Peyer's patch (tissue), 4 donors: ENCODE measurements around the gene ZBTB20. TPM values are rescaled to one million over a fixed set of nuclear protein-coding genes. Genes with fewer than 3 reads are reported as not detected.

Source experiments
- DNase-seq, 3 donors: peaks; one replicate each; pipeline ENCODE4 v3.0.0-alpha.2; 2017 to 2019
- H3K27ac ChIP-seq, 4 donors: fragments of 200-600 bp; sonication (generic); one replicate each; pipeline ENCODE4 v1.5.1; 2016 to 2019
- H3K27me3 ChIP-seq, 2 donors: fragments of 200-600 bp; sonication (generic); one replicate each; pipeline ENCODE4 v1.5.1; 2019
- H3K36me3 ChIP-seq, 3 donors: fragments of 200-600 bp; sonication (generic); one replicate each; pipeline ENCODE4 v1.5.1; 2016 to 2019
- H3K4me1 ChIP-seq, 4 donors: fragments of 200-600 bp; sonication (generic); one replicate each; pipeline ENCODE4 v1.5.1; 2016 to 2019
- H3K4me3 ChIP-seq, 4 donors: fragments of 200-600 bp; sonication (generic); 1 replicate in 3 of 4; 2 replicates in 1 of 4; pipeline ENCODE4 v1.5.1; 2016 to 2019; ENCODE audit warnings: mild to moderate bottlenecking in 1 of 4
- H3K9me3 ChIP-seq, 4 donors: fragments of 200-600 bp; sonication (generic); one replicate each; pipeline ENCODE4 v1.5.1; 2016 to 2019; ENCODE audit warnings: mild to moderate bottlenecking in 1 of 4
- CTCF ChIP-seq, 6 experiments: fragments of 450-650 bp in 4 of 6; fragments of 200-600 bp in 2 of 6; sonication (generic) in 1 of 6; IDR thresholded peaks; one replicate each; pipeline ENCODE4 v1.5.1; 2017 to 2019; ENCODE audit warnings: antibody characterized with exemption in 6 of 6, mild to moderate bottlenecking in 3 of 6, moderate library complexity in 1 of 6
- POLR2A ChIP-seq, 2 donors: fragments of 450-650 bp; IDR thresholded peaks; one replicate each; pipeline ENCODE4 v1.5.1; 2017; ENCODE audit warnings: antibody characterized with exemption in 2 of 2, mild to moderate bottlenecking in 2 of 2, moderate library complexity in 2 of 2
- total RNA-seq, 4 donors: library from RNA; depleted of rRNA; stranded (reverse); fragments of >200 nt; gene quantifications; one replicate each; pipeline ENCODE4 v1.1.0, GENCODE V29; 2016

The ZBTB20 gene
- total RNA-seq, 4 donors from 2014 or later = 19.6 to 135 (median 57.2) TPM

DNA sequence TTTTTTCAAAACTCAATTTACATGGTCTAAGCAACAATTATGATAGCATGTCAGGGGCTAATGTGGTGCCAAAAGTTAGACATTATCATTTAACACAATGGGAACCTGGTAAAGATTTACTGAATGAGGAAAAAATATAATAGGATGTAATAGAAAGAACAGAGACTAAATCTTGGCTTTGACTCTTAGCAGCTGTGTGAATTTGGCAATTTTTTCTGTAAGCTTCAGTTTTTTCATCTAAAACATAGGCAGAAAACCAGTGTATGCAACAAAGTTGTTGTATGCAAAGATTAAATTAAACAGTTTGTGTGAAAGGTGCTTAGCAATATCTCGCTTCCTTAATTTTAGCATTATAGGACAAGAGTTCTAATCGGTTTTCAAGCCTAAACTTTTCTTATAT lies 57.6 kb downstream of the ZBTB20 start:
- Histone ChIP-seq H3K27me3 (no peaks in the 10 kb centered on the region), H3K9me3 (no peaks in the 10 kb centered on the region), H3K27ac (no peak overlapping the region), H3K4me1 (peaks cover 0 to 12% (median 0%) of the 10 kb centered on the region in 4 donors), H3K36me3 (no peaks in the 10 kb centered on the region), H3K4me3 (no peak overlapping the region)
- no peak for TF ChIP-seq POLR2A (IDR thresholded peaks at IDR 0.05)
- no peak for TF ChIP-seq CTCF (IDR thresholded peaks at IDR 0.05)
- DNase-seq = no peak

DNA sequence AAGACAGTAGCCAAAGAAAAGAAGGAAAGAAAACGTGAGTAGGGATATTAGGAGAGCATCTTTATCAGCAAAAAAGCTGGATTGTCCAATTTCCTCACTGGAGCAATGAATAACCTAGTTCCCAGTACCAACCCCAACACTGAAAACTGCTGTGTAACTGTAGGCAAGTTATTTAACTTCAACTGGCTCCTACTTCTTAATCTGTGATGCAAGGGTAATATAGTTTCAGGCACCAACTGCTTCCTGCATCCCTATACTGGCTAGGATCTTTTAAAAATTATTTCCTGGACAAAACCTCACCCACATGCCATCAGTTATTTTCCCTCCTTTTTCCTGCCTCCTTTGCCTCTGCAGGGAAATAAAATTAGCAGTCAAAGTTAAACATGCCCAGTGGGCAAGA lies 59.6 kb downstream of the ZBTB20 start:
- H3K4me1 ChIP-seq = peaks cover 0 to 9% (median 0%) of the 10 kb centered on the region in 4 donors
- no peak for DNase-seq
- H3K27me3 ChIP-seq = no peaks in the 10 kb centered on the region
- TF ChIP-seq POLR2A (IDR thresholded peaks at IDR 0.05) = no peak
- TF ChIP-seq CTCF (IDR thresholded peaks at IDR 0.05) = no peak
- H3K4me3 ChIP-seq = no peak overlapping the region
- H3K36me3 ChIP-seq = no peaks in the 10 kb centered on the region
- H3K27ac ChIP-seq = no peak overlapping the region
- H3K9me3 ChIP-seq = no peaks in the 10 kb centered on the region

GRCh38 chr3:115086344-115086743 lies 60.7 kb downstream of the ZBTB20 start:
- H3K4me1 ChIP-seq = no peaks in the 10 kb centered on the region
- no peaks in the 10 kb centered on the region for H3K36me3 ChIP-seq
- H3K27me3 ChIP-seq = no peaks in the 10 kb centered on the region
- H3K27ac ChIP-seq = no peak overlapping the region
- no peaks in the 10 kb centered on the region for H3K9me3 ChIP-seq
- TF ChIP-seq POLR2A (IDR thresholded peaks at IDR 0.05) (no peak), CTCF (IDR thresholded peaks at IDR 0.05) (no peak)
- no peak overlapping the region for H3K4me3 ChIP-seq
- DNase-seq = no peak

DNA sequence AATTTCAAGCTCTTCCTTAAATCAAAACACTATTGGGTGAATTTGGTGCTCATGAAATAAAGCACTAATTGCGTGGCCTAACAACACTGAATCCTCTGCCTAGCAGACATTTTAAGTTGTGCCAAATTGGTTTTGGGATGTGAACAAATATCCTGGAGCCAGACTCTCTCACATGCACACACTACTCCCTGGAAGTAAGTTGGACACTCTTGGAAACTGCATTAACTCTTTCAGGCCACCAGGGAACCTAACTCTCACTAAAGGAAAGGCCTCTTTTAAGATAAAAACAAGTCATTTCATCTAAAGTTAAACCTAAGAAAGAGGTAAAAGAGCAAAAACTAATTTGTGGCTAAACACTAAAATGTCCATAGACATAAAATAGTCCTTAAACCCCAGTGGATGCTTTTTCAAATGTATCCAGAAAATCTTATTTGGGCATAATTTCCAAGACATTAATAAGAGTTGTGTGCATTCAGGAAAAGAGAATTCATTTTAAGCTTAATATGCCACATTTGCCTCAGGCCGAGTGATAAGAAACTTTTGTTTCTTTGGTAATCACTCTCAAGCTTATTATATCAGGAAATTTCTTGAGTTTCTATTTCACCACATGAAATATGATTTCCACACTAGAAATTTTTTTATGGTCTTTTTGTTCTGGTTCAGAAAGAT lies 61.8 kb downstream of the ZBTB20 start:
- no peak overlapping the region for H3K27ac ChIP-seq
- H3K4me1 ChIP-seq = no peaks in the 10 kb centered on the region
- H3K9me3 ChIP-seq = no peaks in the 10 kb centered on the region
- no peaks in the 10 kb centered on the region for H3K36me3 ChIP-seq
- TF ChIP-seq CTCF (IDR thresholded peaks at IDR 0.05) (peak in 1 of 6 experiments; percentile 4), POLR2A (IDR thresholded peaks at IDR 0.05) (no peak)
- no peak overlapping the region for H3K4me3 ChIP-seq
- no peak for DNase-seq
- no peaks in the 10 kb centered on the region for H3K27me3 ChIP-seq

DNA sequence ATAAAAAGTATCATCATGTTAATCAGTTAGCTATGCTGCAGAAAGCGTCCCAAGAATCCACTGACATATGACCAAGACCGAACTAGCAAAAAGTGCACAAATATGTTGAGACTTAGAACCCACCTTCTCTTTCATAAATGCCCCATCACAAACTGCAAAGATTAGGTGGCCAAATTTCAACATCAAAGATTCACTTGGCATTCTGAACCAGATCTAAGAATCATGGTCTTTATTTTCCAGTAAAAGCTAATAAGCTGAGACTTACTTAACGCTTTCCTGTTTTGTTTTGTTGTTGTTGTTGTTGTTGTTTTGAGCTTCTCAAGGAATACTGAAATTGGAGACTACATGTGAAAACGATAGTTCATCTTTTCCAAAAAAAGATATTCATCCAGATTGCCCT lies 62.4 kb downstream of the ZBTB20 start:
- H3K36me3 ChIP-seq = no peaks in the 10 kb centered on the region
- no peaks in the 10 kb centered on the region for H3K4me1 ChIP-seq
- no peaks in the 10 kb centered on the region for H3K27me3 ChIP-seq
- H3K27ac ChIP-seq = no peak overlapping the region
- H3K4me3 ChIP-seq = no peak overlapping the region
- no peaks in the 10 kb centered on the region for H3K9me3 ChIP-seq
- DNase-seq = no peak
- no peak for TF ChIP-seq POLR2A (IDR thresholded peaks at IDR 0.05)
- TF ChIP-seq CTCF (IDR thresholded peaks at IDR 0.05) = no peak

DNA sequence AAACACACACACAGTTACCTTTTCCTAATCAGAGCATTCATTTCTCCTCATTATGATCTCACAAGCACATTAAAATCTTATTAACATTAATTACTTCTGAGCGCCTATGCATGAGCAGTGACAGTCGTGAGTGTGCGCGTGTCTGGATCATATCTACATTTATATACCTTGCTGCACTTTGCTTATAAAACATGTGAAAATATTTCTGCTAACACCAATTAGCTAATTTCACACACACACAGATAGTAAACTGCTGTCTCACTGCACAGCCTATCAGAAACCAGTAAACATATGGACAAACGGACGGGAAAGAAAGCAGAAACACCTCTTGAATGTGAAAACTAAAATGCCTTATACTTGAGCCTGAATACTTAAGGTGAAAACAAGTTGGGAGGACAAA lies 64.8 kb downstream of the ZBTB20 start:
- Histone ChIP-seq H3K36me3 (no peaks in the 10 kb centered on the region), H3K27ac (no peak overlapping the region), H3K9me3 (no peaks in the 10 kb centered on the region), H3K4me3 (no peak overlapping the region), H3K4me1 (no peaks in the 10 kb centered on the region), H3K27me3 (no peaks in the 10 kb centered on the region)
- DNase-seq = no peak
- no peak for TF ChIP-seq CTCF (IDR thresholded peaks at IDR 0.05)
- no peak for TF ChIP-seq POLR2A (IDR thresholded peaks at IDR 0.05)
